Right lobe of liver (tissue), 6 donors: ENCODE measurements around the gene WWC2. TPM values are rescaled to one million over a fixed set of nuclear protein-coding genes. Genes with fewer than 3 reads are reported as not detected.
A peak's percentile ranks its signal among the peaks of the same experiment; 100 is the strongest.

Source experiments
- ATAC-seq, 4 donors: fragments of 200-7000 bp; cut with Tn5 transposase; one replicate each; pipeline ENCODE4 v1.9.1; 2020; ENCODE audit warnings: mild to moderate bottlenecking in 4 of 4, moderate library complexity in 4 of 4
- DNase-seq, 3 donors: peaks; one replicate each; pipeline ENCODE4 v3.0.0-alpha.2; 2020
- H3K27ac ChIP-seq, 3 donors: fragments of 200-600 bp; one replicate each; pipeline ENCODE4 v1.8.0; 2022
- H3K27me3 ChIP-seq, 2 donors: fragments of 200-600 bp; one replicate each; pipeline ENCODE4 v1.8.0; 2022
- H3K36me3 ChIP-seq, 4 donors: fragments of 200-600 bp; sonication (generic) in 1 of 4; one replicate each; pipeline versions ENCODE4 v1.5.1 to v1.8.0; 2017 to 2022; ENCODE audit warnings: control low read depth in 1 of 4
- H3K4me1 ChIP-seq, 4 donors: fragments of 200-600 bp; sonication (generic) in 1 of 4; one replicate each; pipeline versions ENCODE4 v1.5.1 to v1.8.0; 2017 to 2022; ENCODE audit warnings: control low read depth in 1 of 4
- H3K4me3 ChIP-seq, 3 donors: fragments of 200-600 bp; one replicate each; pipeline ENCODE4 v1.8.0; 2022
- H3K9me3 ChIP-seq, 4 donors: fragments of 200-600 bp; sonication (generic) in 1 of 4; one replicate each; pipeline versions ENCODE4 v1.5.1 to v1.8.0; 2017 to 2022; ENCODE audit warnings: control low read depth in 1 of 4
- CTCF ChIP-seq, 4 donors: fragments of 200-600 bp in 3 of 4; fragments of 450-650 bp in 1 of 4; IDR thresholded peaks; one replicate each; pipeline versions ENCODE4 v1.5.1 to v1.8.0; 2016 to 2022; ENCODE audit warnings: antibody characterized with exemption in 4 of 4, mild to moderate bottlenecking in 2 of 4
- POLR2A ChIP-seq: fragments of 450-650 bp; IDR thresholded peaks from one replicate; pipeline ENCODE4 v1.6.1; 2017; ENCODE audit warnings: antibody characterized with exemption, mild to moderate bottlenecking
- WGBS: methylation state at CpG from one replicate; pipeline ENCODE4 v1.1.6; 2018; ENCODE audit warnings: low coverage, low lambda C conversion rate; ENCODE audit not compliant: insufficient coverage; ENCODE audit errors: missing lambda C conversion rate; 5-methylcytosine and 5-hydroxymethylcytosine counted together
- intact Hi-C, 2 donors: fragments of 100-400 bp; cut with DNase I; formaldehyde crosslinking; loops; one replicate each; pipeline versions ENCODE4 v1.11.2 to v1.14.1; 2022
- total RNA-seq, 6 experiments: library from RNA; depleted of rRNA in 2 of 6; stranded (reverse); fragments of >200 nt in 2 of 6; fragmentation: NEBNext Ultra II Directional in 3 of 6; extraction: Animal tissue kit (Norgen Biotek cat#: 25700) in 3 of 6; gene quantifications; one replicate each; pipeline versions ENCODE4 v1.1.0 to v1.2.4, GENCODE V29; 2016 to 2023
- donor health status: DM: no; HTN: yes; CAD: no.
- donor health status: DM: no; HTN: no; CAD: no.
- donor health status: DM: no; HTN: no; CAD: no.
- donor health status: DM: no; HTN: yes; CAD: no.
- donor health status: DM: no; HTN: yes; CAD: no.

The WWC2 gene
- total RNA-seq, 6 experiments from 2014 or later: 19.5 to 48.9 (median 34.4) TPM

- Histone ChIP-seq H3K4me1 (no peaks in the 10 kb centered on the region), H3K9me3 (no peaks in the 10 kb centered on the region), H3K27me3 (no peaks in the 10 kb centered on the region), H3K4me3 (no peak overlapping the region), H3K36me3 (no peaks in the 10 kb centered on the region), H3K27ac (no peak overlapping the region)
- no peak for TF ChIP-seq POLR2A
- TF ChIP-seq CTCF (IDR thresholded peaks at IDR 0.05): no peak
- intact Hi-C loops: no loop called here
- 66% methylated on average over 3 of the region's 15 CpGs for whole genome bisulfite sequencing
- ATAC-seq: peak in 1 of 4 donors; percentile 25
- peak in 2 of 3 donors; percentile 30 to 43 for DNase-seq
Observed at GRCh38 chr4:183344523-183345255, 245.6 kb downstream of the WWC2 start.

- ATAC-seq: no peak
- Histone ChIP-seq H3K27me3 (no peaks in the 10 kb centered on the region), H3K36me3 (no peaks in the 10 kb centered on the region), H3K4me1 (no peaks in the 10 kb centered on the region), H3K4me3 (no peak overlapping the region), H3K27ac (no peak overlapping the region), H3K9me3 (no peaks in the 10 kb centered on the region)
- intact Hi-C loops: no loop called here
- peak in 1 of 3 donors; percentile 23 for DNase-seq
- no peak for TF ChIP-seq POLR2A
- no peak for TF ChIP-seq CTCF (IDR thresholded peaks at IDR 0.05)
- WGBS: no CpG with 5 or more reads among the region's 4 CpGs
Observed at GRCh38 chr4:183345261-183345660, 246.2 kb downstream of the WWC2 start.

GRCh38 chr4:183347146-183347545 lies 248.1 kb downstream of the WWC2 start:
- Histone ChIP-seq H3K27me3 (no peaks in the 10 kb centered on the region), H3K36me3 (no peaks in the 10 kb centered on the region), H3K4me3 (no peak overlapping the region), H3K4me1 (no peaks in the 10 kb centered on the region), H3K9me3 (no peaks in the 10 kb centered on the region), H3K27ac (no peak overlapping the region)
- WGBS: 94% methylated on average over 6 of the region's 8 CpGs
- no peak for TF ChIP-seq CTCF (IDR thresholded peaks at IDR 0.05)
- intact Hi-C loops: no loop called here
- DNase-seq: peak in 1 of 3 donors; percentile 33
- no peak for ATAC-seq

GRCh38 chr4:183347566-183347965 lies 248.5 kb downstream of the WWC2 start:
- H3K4me3 ChIP-seq: no peak overlapping the region
- no peaks in the 10 kb centered on the region for H3K4me1 ChIP-seq
- ATAC-seq (no peak), DNase-seq (no peak)
- H3K27me3 ChIP-seq: no peaks in the 10 kb centered on the region
- intact Hi-C loops: no loop called here
- TF ChIP-seq POLR2A (no peak), CTCF (IDR thresholded peaks at IDR 0.05) (no peak)
- WGBS: 35% methylated on average over 2 of the region's 4 CpGs
- no peak overlapping the region for H3K27ac ChIP-seq
- no peaks in the 10 kb centered on the region for H3K36me3 ChIP-seq
- H3K9me3 ChIP-seq: no peaks in the 10 kb centered on the region
